8988T (cell line): Measurements from ENCODE around the gene CNTN5.
"Not testable (repeated sequence)": the region's sequence is repeated elsewhere in the genome, so short reads cannot be mapped to it uniquely, and the experiment has no call there.

Experiments
- DNase-seq: peaks from one replicate; pipeline ENCODE4 v3.0.0; 2011

The CNTN5 gene

GRCh38 chr11:100240025-100240539, 1219.3 kb downstream of the CNTN5 start:
- DNase-seq = no peak

DNA sequence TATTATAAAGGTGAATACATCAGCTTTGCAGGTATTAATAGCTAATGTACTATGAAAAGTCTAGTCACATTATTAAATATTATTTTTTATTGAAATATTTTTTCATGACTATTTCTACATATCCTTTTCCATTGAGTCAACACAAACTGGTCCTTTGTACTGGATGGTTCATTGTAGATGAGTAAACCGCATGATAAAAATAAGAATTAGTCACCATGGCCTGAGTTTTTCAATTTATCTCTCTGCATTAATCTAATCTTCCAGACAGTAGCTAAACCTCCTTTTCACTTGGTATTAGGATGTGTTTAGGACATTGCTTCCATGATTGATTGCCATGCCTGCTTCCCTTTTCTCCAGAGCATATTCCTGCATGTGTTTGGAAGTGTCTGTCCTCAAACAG, 1227.0 kb downstream of the CNTN5 start:
- DNase-seq = no peak

- not testable (repeated sequence) for DNase-seq
Observed at GRCh38 chr11:100257238-100257803, 1236.6 kb downstream of the CNTN5 start.

DNA sequence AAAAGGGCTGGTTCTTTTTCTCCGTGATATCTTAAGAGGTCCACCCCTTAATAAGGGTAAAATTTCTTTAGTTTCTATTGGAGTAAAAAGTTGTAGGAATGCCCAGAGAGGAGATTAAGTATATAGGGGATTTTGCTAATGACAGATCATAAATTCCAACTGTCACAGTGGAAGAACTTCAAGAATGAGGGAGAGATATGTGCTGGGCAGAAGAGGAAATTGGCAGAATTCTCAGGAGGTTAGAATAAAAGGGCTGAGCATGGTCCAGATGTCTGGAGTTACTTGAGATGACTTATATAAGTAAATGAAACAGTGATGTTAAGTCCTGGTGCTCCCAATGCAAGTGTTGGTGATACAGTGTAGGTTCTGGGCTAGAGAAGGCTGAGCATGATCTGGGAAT, 1248.8 kb downstream of the CNTN5 start:
- no peak for DNase-seq

DNA sequence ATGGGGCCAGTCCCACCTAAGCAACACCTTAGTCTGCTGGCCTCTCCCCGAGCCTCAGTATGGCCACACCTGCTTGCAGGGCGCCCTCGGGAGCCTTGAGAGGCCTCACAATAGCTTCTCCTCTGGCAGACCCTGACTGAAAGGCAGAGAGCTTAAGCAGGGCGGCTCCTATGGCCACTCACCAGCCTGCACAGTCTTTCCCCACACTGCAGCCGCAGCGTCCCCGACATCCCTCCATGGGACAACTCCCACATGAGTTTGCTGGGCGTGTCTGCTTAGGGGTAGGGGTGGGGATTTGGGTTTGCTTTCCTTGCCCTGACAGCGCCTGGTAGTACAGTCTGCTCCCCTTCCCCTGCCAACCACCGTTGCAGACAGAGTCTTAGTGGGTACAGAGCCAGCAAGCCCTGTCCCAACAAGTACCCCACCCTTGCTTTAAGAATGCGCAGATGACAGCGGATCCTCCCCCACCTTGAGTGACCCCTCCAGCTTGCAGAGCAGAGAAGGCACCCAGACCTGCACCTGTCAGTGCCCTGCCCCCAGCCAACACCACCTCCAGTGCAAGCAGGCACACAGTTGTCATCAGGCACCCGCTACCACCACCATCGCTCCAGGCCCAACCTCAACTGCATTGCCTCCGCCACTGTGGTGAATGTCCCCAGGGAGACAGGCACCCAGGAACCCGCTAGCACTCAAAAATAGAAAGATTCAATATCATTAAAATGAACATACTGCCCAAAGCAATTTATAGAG, 1252.5 kb downstream of the CNTN5 start:
- no peak for DNase-seq

- DNase-seq = not testable (repeated sequence)
Observed at GRCh38 chr11:100274466-100274865, 1253.7 kb downstream of the CNTN5 start.

GRCh38 chr11:100294748-100295147, 1274.0 kb downstream of the CNTN5 start:
- DNase-seq = no peak

DNA sequence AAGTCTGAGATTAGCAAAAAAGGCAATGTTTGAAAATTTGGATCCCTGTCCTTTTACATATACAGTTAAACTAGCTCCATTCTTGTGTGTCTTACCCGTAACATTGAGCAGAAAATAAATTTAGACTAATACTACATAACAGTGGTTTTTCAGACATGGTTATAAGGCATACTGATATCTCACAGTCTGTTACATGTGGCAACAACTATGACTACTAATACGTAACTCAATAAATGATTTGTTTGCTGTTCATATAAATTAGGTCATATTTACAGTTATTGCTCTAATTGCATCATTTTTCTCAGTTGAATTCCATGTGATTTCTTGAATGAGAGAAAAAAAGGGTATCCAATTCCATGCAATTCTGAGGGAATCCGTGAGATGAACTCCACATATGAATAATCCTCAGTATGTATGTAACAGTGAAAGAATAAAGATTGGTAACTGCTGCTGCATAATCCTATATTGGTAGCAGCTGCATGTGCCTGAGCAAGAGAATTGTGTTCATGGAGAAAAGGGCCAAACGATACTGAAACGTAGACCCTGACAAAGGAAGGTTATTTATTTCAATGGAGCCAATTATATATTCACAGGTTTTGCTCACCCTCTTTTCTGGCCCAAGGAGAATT, 1275.4 kb downstream of the CNTN5 start:
- DNase-seq = no peak

DNA sequence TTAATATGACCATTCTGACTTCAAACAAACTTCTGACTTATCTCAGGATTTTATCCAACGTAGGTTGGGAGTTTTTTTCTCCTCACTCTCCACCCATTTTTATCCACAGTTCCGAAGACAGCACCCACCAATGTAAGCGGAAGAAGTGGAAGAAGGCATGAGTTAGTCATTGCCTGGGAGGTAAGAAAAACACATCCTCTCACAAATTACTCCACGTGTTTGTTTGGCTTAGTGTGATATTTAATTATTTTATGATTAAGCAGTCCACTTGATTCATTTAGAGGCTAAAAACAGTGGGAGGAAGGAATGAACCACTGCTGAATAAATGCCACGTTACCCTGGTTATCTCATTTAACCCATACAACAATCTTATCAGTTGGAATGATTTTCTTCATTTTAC, 1276.8 kb downstream of the CNTN5 start:
- no peak for DNase-seq

DNA sequence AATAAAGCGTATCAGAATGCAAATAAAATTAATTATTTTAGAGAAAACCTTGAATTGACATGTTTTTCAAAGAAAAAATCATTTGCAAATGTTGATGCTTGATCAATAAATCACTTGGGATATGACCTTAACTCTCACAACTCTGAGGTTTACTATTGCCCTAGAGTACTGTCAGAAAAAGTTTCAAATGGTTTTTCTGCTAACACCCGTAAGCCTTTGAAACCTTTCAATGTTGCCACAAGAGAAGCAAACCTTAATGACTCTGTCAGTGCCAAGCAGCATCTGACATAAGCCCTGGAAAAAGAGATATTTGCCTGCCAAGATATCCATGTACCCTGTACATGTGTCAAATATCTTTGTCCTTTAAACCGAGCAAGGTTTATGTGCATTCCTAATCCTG, 1282.1 kb downstream of the CNTN5 start:
- DNase-seq = no peak

DNA sequence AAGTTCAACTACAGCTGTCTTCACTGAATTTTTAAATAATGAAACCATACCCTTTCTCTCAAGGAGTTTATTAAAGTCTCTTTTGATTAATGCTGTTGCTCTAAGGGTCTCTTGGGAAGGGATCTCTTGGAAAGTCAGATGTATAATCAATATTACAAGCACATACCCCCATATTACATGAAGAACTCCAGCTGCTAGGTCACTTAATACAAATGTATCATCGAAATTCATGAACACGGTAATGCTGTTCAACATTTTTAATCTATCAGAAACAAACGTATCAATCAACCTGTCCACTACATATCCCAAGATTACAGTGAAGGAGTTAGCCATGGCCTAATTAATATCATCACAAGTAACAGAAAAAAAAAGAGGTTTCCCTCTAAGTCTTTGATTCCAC, 1283.1 kb downstream of the CNTN5 start:
- no peak for DNase-seq

- no peak for DNase-seq
Observed at GRCh38 chr11:100308202-100308601, 1287.5 kb downstream of the CNTN5 start.

GRCh38 chr11:100315946-100316345, 1295.2 kb downstream of the CNTN5 start:
- DNase-seq = no peak

DNA sequence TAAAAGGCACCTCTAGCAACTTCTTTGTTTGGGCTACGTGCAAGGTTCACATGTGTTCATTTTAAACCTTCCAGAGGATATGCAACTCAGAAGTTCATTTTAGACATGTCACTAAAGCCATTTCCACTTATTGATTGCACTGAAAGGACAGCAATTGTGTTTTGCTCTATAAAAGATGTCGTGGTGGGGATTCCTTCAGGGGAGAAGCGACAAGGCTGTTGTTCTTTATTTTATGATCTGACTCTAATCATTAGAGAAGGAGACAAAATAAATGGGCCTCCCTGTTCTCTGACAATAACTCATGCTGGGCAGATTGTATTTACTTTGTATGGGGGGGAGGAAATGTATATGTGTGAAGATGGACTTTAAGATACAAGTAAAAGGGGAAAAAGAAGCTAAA, 1296.2 kb downstream of the CNTN5 start:
- DNase-seq = no peak

DNA sequence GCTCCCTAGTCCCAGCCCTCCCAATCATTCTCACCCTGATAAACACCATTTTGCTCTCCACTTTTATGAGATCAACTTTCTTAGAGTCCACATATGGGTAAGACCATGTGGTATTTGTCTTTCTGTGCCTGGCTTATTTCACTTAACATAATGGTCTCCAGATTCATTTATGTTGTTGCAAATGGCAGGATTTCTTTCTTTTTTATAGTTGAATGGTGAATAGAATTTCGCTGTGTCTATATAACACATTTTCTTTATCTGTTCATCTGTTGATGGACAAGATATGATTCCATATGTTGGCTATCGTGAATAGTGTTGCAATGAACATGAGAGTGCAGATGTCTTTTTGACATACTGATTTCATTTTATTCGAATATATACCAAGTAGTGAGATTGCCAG, 1298.9 kb downstream of the CNTN5 start:
- no peak for DNase-seq

GRCh38 chr11:100328626-100329340, 1308.0 kb downstream of the CNTN5 start:
- no peak for DNase-seq

DNA sequence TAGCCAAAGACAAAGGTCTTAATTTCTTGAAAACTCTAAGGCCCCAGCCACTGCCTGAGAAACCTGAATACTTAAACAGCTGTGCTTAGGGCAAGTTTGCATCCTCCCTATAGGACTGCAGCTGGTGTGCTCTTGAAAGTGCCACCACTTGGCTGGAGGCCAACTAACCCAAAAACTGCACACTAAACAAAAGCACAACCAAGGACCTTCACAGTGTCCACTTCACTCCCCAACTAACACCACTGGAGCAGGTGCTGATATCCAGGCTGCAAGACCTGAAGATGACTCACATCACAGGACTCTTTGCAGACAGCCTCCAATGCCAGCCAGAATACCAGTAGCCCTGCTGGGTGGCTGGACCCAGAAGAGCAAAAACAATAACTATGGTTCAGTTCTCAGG, 1308.6 kb downstream of the CNTN5 start:
- no peak for DNase-seq

- DNase-seq = no peak
Observed at GRCh38 chr11:100336873-100337272, 1316.1 kb downstream of the CNTN5 start.

DNA sequence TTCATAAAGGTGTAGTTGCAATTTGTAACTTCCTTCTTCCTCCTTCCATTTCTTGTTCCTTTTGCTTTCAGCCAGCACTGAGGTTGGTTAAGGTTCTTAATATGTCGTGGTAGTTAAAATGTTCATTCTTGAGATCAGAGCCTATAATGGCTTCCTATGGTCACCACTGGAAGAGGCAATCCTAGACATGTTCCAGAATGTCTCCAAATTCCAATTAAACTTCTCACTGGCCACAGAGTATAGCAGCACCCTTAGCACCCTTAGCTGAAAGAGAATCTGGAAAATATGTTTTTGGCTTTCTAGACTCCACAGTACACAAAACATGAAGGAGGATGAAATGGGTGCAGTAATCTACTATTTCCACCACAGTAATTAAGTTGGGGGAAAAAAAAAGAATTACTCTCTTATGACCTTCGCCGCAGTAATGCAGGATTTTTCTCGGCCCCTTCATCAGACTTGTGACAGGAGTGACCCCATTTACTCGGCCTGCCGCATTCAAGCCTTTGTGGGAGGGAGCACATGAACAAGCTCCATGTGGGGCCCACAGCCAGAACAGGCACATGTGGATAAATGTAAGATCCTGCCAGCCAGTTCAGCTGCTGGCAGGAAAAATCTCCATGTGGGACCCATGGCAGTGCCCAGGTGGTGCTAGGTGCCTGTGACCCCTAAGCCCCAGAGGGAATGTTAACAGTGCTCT, 1317.5 kb downstream of the CNTN5 start:
- no peak for DNase-seq

DNA sequence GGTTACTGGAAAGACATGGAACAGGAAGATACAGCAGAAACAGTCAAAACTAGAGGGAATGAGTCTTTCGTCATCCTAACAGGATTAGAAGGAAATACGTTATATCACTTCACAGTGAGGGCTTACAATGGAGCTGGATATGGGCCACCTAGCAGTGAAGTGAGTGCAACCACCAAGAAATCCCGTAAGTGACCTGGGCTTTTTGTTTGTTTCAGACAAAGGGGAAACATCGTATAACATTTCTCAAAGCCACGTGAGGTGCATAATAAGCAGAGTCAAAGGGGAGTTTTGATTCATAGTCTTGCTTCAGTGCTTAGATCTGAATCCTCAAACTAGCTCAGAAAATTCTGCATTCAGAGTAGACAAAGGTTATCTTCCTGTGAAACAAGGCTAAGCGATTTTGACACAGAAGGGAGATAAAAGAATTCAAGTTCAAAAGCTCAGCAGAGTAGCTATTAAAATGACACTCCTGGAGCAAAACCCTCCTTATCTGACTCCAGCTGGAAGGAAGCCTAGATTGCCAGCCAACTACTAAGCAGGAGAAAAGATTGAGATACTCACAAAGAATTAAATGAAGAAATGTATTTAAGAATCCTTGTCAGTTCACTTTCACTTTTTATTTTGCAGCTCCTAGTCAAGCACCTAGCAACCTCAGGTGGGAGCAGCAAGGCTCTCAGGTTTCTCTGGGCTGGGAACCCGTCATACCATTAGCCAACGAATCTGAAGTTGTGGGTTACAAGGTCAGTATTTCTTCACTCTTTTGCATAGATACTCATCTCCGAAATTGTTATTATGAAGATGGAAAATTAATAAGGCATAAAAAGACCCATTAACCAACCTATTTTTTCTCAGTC, 1319.9 kb downstream of the CNTN5 start:
- DNase-seq = no peak

- no peak for DNase-seq
Observed at GRCh38 chr11:100353083-100353482, 1332.3 kb downstream of the CNTN5 start.

- DNase-seq = no peak
Observed at GRCh38 chr11:100354736-100355135, 1334.0 kb downstream of the CNTN5 start.
